Measurements from ENCODE around the gene JAKMIP3.

Gene JAKMIP3

GRCh38 chr10:132036153-132036886 lies 29.4 kb upstream of the JAKMIP3 start:
- Mint-ChIP-seq H3K4me3 (no peak overlapping the region), H3K9me3 (no peaks in the 10 kb centered on the region), H3K27ac (no peak overlapping the region), H3K36me3 (ENCODE audit: low read depth) (no peaks in the 10 kb centered on the region), H3K4me1 (ENCODE audit: low read depth) (no peaks in the 10 kb centered on the region), H3K27me3 (ENCODE audit: low read depth) (peaks cover 45% of the 10 kb centered on the region)
- DNase-seq (ENCODE audit: low spot score): no peak

- no peaks in the 10 kb centered on the region for H3K36me3 Mint-ChIP-seq (ENCODE audit: low read depth)
- no peak overlapping the region for H3K4me3 Mint-ChIP-seq
- H3K4me1 Mint-ChIP-seq (ENCODE audit: low read depth): no peaks in the 10 kb centered on the region
- DNase-seq (ENCODE audit: low spot score): no peak
- no peaks in the 10 kb centered on the region for H3K9me3 Mint-ChIP-seq
- H3K27me3 Mint-ChIP-seq (ENCODE audit: low read depth): peaks cover 42% of the 10 kb centered on the region
- no peak overlapping the region for H3K27ac Mint-ChIP-seq
These were observed 28.7 kb upstream of the JAKMIP3 start for GRCh38 chr10:132036887-132037675.

GRCh38 chr10:132037676-132037975 lies 28.1 kb upstream of the JAKMIP3 start:
- DNase-seq (ENCODE audit: low spot score): no peak
- H3K9me3 Mint-ChIP-seq: no peaks in the 10 kb centered on the region
- H3K4me1 Mint-ChIP-seq (ENCODE audit: low read depth): no peaks in the 10 kb centered on the region
- peaks cover 46% of the 10 kb centered on the region for H3K27me3 Mint-ChIP-seq (ENCODE audit: low read depth)
- no peaks in the 10 kb centered on the region for H3K36me3 Mint-ChIP-seq (ENCODE audit: low read depth)
- H3K4me3 Mint-ChIP-seq: no peak overlapping the region
- H3K27ac Mint-ChIP-seq: no peak overlapping the region

- no peak for DNase-seq (ENCODE audit: low spot score)
- H3K36me3 Mint-ChIP-seq (ENCODE audit: low read depth): no peaks in the 10 kb centered on the region
- no peaks in the 10 kb centered on the region for H3K9me3 Mint-ChIP-seq
- no peak overlapping the region for H3K4me3 Mint-ChIP-seq
- no peak overlapping the region for H3K27ac Mint-ChIP-seq
- peaks cover 39% of the 10 kb centered on the region for H3K27me3 Mint-ChIP-seq (ENCODE audit: low read depth)
- H3K4me1 Mint-ChIP-seq (ENCODE audit: low read depth): no peaks in the 10 kb centered on the region
These were observed 26.4 kb upstream of the JAKMIP3 start for GRCh38 chr10:132039371-132039770.

GRCh38 chr10:132040046-132040445 lies 25.7 kb upstream of the JAKMIP3 start:
- Mint-ChIP-seq H3K4me1 (ENCODE audit: low read depth) (no peaks in the 10 kb centered on the region), H3K36me3 (ENCODE audit: low read depth) (no peaks in the 10 kb centered on the region), H3K4me3 (no peak overlapping the region), H3K27me3 (ENCODE audit: low read depth) (peaks cover 33% of the 10 kb centered on the region), H3K27ac (no peak overlapping the region), H3K9me3 (no peaks in the 10 kb centered on the region)
- DNase-seq (ENCODE audit: low spot score): no peak

- H3K27ac Mint-ChIP-seq: no peak overlapping the region
- H3K4me3 Mint-ChIP-seq: no peak overlapping the region
- H3K9me3 Mint-ChIP-seq: no peaks in the 10 kb centered on the region
- no peaks in the 10 kb centered on the region for H3K4me1 Mint-ChIP-seq (ENCODE audit: low read depth)
- H3K27me3 Mint-ChIP-seq (ENCODE audit: low read depth): peaks cover 24% of the 10 kb centered on the region
- no peaks in the 10 kb centered on the region for H3K36me3 Mint-ChIP-seq (ENCODE audit: low read depth)
- DNase-seq (ENCODE audit: low spot score): no peak
These were observed 24.4 kb upstream of the JAKMIP3 start for GRCh38 chr10:132041340-132041739.

- H3K27ac Mint-ChIP-seq: no peak overlapping the region
- DNase-seq (ENCODE audit: low spot score): no peak
- no peaks in the 10 kb centered on the region for H3K36me3 Mint-ChIP-seq (ENCODE audit: low read depth)
- no peaks in the 10 kb centered on the region for H3K4me1 Mint-ChIP-seq (ENCODE audit: low read depth)
- H3K27me3 Mint-ChIP-seq (ENCODE audit: low read depth): peaks cover 8% of the 10 kb centered on the region
- no peaks in the 10 kb centered on the region for H3K9me3 Mint-ChIP-seq
- no peak overlapping the region for H3K4me3 Mint-ChIP-seq
These were observed 21.7 kb upstream of the JAKMIP3 start for GRCh38 chr10:132043861-132044695.

- no peaks in the 10 kb centered on the region for H3K36me3 Mint-ChIP-seq (ENCODE audit: low read depth)
- no peak for DNase-seq (ENCODE audit: low spot score)
- H3K27me3 Mint-ChIP-seq (ENCODE audit: low read depth): peaks cover 8% of the 10 kb centered on the region
These were observed 20.9 kb upstream of the JAKMIP3 start for GRCh38 chr10:132044803-132045202.

GRCh38 chr10:132045324-132045723 lies 20.4 kb upstream of the JAKMIP3 start:
- no peaks in the 10 kb centered on the region for H3K9me3 Mint-ChIP-seq
- no peak for DNase-seq (ENCODE audit: low spot score)
- H3K36me3 Mint-ChIP-seq (ENCODE audit: low read depth): no peaks in the 10 kb centered on the region
- peaks cover 8% of the 10 kb centered on the region for H3K27me3 Mint-ChIP-seq (ENCODE audit: low read depth)
- no peak overlapping the region for H3K4me3 Mint-ChIP-seq
- H3K4me1 Mint-ChIP-seq (ENCODE audit: low read depth): no peaks in the 10 kb centered on the region
- no peak overlapping the region for H3K27ac Mint-ChIP-seq

More at GRCh38 chr10:132044803-132045202, 20.9 kb upstream of the JAKMIP3 start:
- Mint-ChIP-seq H3K27ac (no peak overlapping the region), H3K4me1 (ENCODE audit: low read depth) (no peaks in the 10 kb centered on the region), H3K9me3 (no peaks in the 10 kb centered on the region), H3K4me3 (no peak overlapping the region)

GRCh38 chr10:132047575-132048293 lies 18.0 kb upstream of the JAKMIP3 start:
- Mint-ChIP-seq H3K4me1 (ENCODE audit: low read depth) (no peaks in the 10 kb centered on the region), H3K27me3 (ENCODE audit: low read depth) (peaks cover 3% of the 10 kb centered on the region), H3K27ac (no peak overlapping the region), H3K36me3 (ENCODE audit: low read depth) (no peaks in the 10 kb centered on the region), H3K4me3 (no peak overlapping the region), H3K9me3 (peaks cover 7% of the 10 kb centered on the region)
- DNase-seq (ENCODE audit: low spot score): no peak

GRCh38 chr10:132048294-132048667 lies 17.5 kb upstream of the JAKMIP3 start:
- Mint-ChIP-seq H3K4me3 (no peak overlapping the region), H3K36me3 (ENCODE audit: low read depth) (no peaks in the 10 kb centered on the region), H3K4me1 (ENCODE audit: low read depth) (no peaks in the 10 kb centered on the region), H3K27me3 (ENCODE audit: low read depth) (peaks cover 3% of the 10 kb centered on the region), H3K27ac (no peak overlapping the region), H3K9me3 (peaks cover 7% of the 10 kb centered on the region)
- DNase-seq (ENCODE audit: low spot score): no peak

GRCh38 chr10:132050191-132050590 lies 15.6 kb upstream of the JAKMIP3 start:
- Mint-ChIP-seq H3K4me3 (no peak overlapping the region), H3K4me1 (ENCODE audit: low read depth) (no peaks in the 10 kb centered on the region), H3K27ac (no peak overlapping the region), H3K36me3 (ENCODE audit: low read depth) (no peaks in the 10 kb centered on the region), H3K27me3 (ENCODE audit: low read depth) (peaks cover under 1% of the 10 kb centered on the region), H3K9me3 (peaks cover 12% of the 10 kb centered on the region)
- DNase-seq (ENCODE audit: low spot score): no peak

GRCh38 chr10:132052124-132052523 lies 13.6 kb upstream of the JAKMIP3 start:
- H3K9me3 Mint-ChIP-seq: peaks cover 12% of the 10 kb centered on the region
- no peak for DNase-seq (ENCODE audit: low spot score)
- H3K36me3 Mint-ChIP-seq (ENCODE audit: low read depth): no peaks in the 10 kb centered on the region
- no peaks in the 10 kb centered on the region for H3K27me3 Mint-ChIP-seq (ENCODE audit: low read depth)
- no peak overlapping the region for H3K4me3 Mint-ChIP-seq
- no peak overlapping the region for H3K27ac Mint-ChIP-seq
- H3K4me1 Mint-ChIP-seq (ENCODE audit: low read depth): no peaks in the 10 kb centered on the region
